Vagina (tissue), 2 donors: ENCODE data around the gene DIAPH3.

Experiments used
- CTCF ChIP-seq, 3 experiments: fragments of 450-650 bp in 2 of 3; fragments of 200-600 bp in 1 of 3; sonication (generic) in 1 of 3; IDR thresholded peaks; one replicate each; pipeline ENCODE4 v1.5.1; 2017 to 2019; ENCODE audit warnings: antibody characterized with exemption in 3 of 3, mild to moderate bottlenecking in 2 of 3, moderate library complexity in 2 of 3
- POLR2A ChIP-seq, 2 donors: fragments of 450-650 bp; IDR thresholded peaks; one replicate each; pipeline ENCODE4 v1.6.1; 2017; ENCODE audit warnings: antibody characterized with exemption in 2 of 2, mild to moderate bottlenecking in 2 of 2, moderate library complexity in 2 of 2

- no peak for TF ChIP-seq POLR2A (IDR thresholded peaks at IDR 0.05)
- no peak for TF ChIP-seq CTCF (IDR thresholded peaks at IDR 0.05)
These were observed 376.0 kb downstream of the DIAPH3 start for GRCh38 chr13:59787679-59788078.
